ENCODE data around the gene ANTKMT.

The ANTKMT gene

GRCh38 chr16:673399-673991, 47.5 kb upstream of the ANTKMT start:
- TF ChIP-seq FOXP2 (optimal IDR thresholded peaks at IDR 0.05; ENCODE audit: borderline replicate concordance, extremely low read depth, extremely low read length, insufficient read depth) (no peak), TAF1 (IDR thresholded peaks at IDR 0.05; ENCODE audit: borderline replicate concordance, insufficient read depth, low read length) (no peak)
- TF ChIP-seq, protein P1, sequence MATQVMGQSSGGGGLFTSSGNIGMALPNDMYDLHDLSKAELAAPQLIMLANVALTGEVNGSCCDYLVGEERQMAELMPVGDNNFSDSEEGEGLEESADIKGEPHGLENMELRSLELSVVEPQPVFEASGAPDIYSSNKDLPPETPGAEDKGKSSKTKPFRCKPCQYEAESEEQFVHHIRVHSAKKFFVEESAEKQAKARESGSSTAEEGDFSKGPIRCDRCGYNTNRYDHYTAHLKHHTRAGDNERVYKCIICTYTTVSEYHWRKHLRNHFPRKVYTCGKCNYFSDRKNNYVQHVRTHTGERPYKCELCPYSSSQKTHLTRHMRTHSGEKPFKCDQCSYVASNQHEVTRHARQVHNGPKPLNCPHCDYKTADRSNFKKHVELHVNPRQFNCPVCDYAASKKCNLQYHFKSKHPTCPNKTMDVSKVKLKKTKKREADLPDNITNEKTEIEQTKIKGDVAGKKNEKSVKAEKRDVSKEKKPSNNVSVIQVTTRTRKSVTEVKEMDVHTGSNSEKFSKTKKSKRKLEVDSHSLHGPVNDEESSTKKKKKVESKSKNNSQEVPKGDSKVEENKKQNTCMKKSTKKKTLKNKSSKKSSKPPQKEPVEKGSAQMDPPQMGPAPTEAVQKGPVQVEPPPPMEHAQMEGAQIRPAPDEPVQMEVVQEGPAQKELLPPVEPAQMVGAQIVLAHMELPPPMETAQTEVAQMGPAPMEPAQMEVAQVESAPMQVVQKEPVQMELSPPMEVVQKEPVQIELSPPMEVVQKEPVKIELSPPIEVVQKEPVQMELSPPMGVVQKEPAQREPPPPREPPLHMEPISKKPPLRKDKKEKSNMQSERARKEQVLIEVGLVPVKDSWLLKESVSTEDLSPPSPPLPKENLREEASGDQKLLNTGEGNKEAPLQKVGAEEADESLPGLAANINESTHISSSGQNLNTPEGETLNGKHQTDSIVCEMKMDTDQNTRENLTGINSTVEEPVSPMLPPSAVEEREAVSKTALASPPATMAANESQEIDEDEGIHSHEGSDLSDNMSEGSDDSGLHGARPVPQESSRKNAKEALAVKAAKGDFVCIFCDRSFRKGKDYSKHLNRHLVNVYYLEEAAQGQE (IDR thresholded peaks at IDR 0.05; ENCODE audit: insufficient read depth in 1 of 2, low read depth in 2 of 2, low read length in 2 of 2) = no peak

DNA sequence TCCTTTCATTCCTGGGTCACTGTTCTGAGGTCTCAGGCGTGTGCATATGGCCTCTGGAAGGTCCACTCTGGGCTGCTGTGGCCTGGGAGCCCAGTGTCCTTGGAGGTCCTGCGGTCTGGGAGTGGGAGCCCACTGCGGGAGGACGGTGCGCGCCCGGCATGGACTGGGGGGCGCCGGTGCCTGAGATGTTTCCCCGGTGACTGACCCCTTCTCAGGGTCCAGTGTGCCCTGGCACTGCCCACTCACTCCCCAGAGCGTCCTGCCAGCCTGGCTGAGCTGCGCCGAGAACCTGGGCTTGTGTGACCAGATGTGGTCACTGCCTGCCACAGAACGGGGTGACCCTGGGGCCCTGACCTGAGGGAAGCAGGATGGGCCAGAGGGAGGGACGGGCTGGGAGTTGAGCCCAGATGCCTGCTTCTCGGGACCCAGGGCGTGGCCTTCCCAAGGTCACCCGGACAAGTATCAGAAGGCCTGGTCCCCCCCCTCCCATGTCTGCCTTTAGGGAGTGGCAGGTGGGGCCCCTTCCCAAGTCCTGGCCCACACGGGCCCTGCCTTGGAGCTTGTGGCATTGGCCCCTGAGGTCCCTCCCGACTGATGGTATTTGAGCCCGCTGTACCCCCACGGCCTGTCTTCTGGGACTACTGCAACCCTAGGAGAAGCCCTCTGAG, 46.6 kb upstream of the ANTKMT start:
- no peak for TF ChIP-seq FOXP2 (optimal IDR thresholded peaks at IDR 0.05; ENCODE audit: borderline replicate concordance, extremely low read depth, extremely low read length, insufficient read depth)
- TF ChIP-seq, protein P1 (IDR thresholded peaks at IDR 0.05; ENCODE audit: insufficient read depth in 1 of 2, low read depth in 2 of 2, low read length in 2 of 2) = no peak
- TF ChIP-seq TAF1 (IDR thresholded peaks at IDR 0.05; ENCODE audit: borderline replicate concordance, insufficient read depth, low read length) = no peak

GRCh38 chr16:674968-675883, 45.7 kb upstream of the ANTKMT start, which contains the start of gene RHBDL1:
Gene RHBDL1, plus strand, starts transcription at chr16:675671. Its CDS starts 120 bp downstream, at chr16:675791.
- TF ChIP-seq FOXP2 (optimal IDR thresholded peaks at IDR 0.05; ENCODE audit: borderline replicate concordance, extremely low read depth, extremely low read length, insufficient read depth) = no peak
- TF ChIP-seq POLR2AphosphoS5 (IDR thresholded peaks at IDR 0.05; ENCODE audit: low read depth, low read length) = no peak; the same call in 1 of the 2 replicates
- TF ChIP-seq TAF1 (IDR thresholded peaks at IDR 0.05; ENCODE audit: borderline replicate concordance, insufficient read depth, low read length) = no peak
- TF ChIP-seq, protein P1 (IDR thresholded peaks at IDR 0.05; ENCODE audit: insufficient read depth in 1 of 2, low read depth in 2 of 2, low read length in 2 of 2) = no peak
- TF ChIP-seq SIN3A (IDR thresholded peaks at IDR 0.05; ENCODE audit: borderline replicate concordance, insufficient read depth, low read length) = no peak

DNA sequence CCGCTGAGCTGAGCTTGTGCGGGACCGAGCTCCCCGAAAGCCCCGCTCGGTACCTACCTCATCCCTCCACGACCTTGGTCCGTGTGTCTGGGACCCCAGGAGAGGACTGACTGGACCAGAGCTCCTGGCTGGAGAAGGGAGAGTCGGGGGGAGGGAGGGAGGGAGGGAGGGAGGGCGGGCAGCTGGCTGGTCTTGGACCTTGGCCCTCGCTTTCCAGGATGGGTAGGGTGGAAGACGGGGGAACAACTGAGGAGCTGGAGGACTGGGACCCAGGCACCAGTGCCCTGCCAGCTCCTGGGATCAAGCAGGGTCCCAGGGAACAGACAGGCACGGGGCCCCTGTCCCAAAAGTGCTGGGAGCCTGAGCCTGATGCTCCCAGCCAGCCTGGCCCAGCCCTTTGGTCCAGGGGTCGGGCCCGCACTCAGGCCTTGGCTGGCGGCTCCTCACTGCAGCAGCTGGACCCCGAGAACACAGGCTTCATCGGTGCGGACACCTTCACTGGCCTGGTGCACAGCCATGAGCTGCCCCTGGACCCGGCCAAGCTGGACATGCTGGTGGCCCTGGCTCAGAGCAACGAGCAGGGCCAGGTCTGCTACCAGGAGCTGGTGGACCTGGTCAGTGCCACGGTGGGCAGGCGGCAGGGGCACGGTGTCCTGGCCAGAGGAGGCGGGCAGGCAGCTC, 44.9 kb upstream of the ANTKMT start:
- TF ChIP-seq POLR2AphosphoS5 (IDR thresholded peaks at IDR 0.05; ENCODE audit: low read depth, low read length) (no peak), TAF1 (IDR thresholded peaks at IDR 0.05; ENCODE audit: borderline replicate concordance, insufficient read depth, low read length) (no peak), SIN3A (IDR thresholded peaks at IDR 0.05; ENCODE audit: borderline replicate concordance, insufficient read depth, low read length) (no peak), FOXP2 (optimal IDR thresholded peaks at IDR 0.05; ENCODE audit: borderline replicate concordance, extremely low read depth, extremely low read length, insufficient read depth) (no peak)
- TF ChIP-seq, protein P1 (IDR thresholded peaks at IDR 0.05; ENCODE audit: insufficient read depth in 1 of 2, low read depth in 2 of 2, low read length in 2 of 2) = no peak
